Ascending aorta (tissue), 2 donors: ENCODE measurements around the gene IFI27L2. TPM values are rescaled to one million over a fixed set of nuclear protein-coding genes. Genes with fewer than 3 reads are reported as not detected.

Source experiments
- DNase-seq, 2 donors: peaks; one replicate each; pipeline ENCODE4 v3.0.0-alpha.2; 2019; ENCODE audit warnings: low spot score in 2 of 2
- H3K27ac ChIP-seq, 2 donors: fragments of 200-600 bp; sonication (generic); one replicate each; pipeline ENCODE4 v1.5.1; 2016 to 2017; ENCODE audit warnings: mild to moderate bottlenecking in 1 of 2
- H3K27me3 ChIP-seq: fragments of 200-600 bp; sonication (generic); one replicate; pipeline ENCODE4 v1.5.1; 2017
- H3K36me3 ChIP-seq, 2 donors: fragments of 200-600 bp; sonication (generic); one replicate each; pipeline ENCODE4 v1.5.1; 2016
- H3K4me1 ChIP-seq, 2 donors: fragments of 200-600 bp; sonication (generic); one replicate each; pipeline ENCODE4 v1.5.1; 2016 to 2017; ENCODE audit warnings: mild to moderate bottlenecking in 1 of 2
- H3K4me3 ChIP-seq, 2 donors: fragments of 200-600 bp; sonication (generic); one replicate each; pipeline ENCODE4 v1.5.1; 2016 to 2017; ENCODE audit warnings: mild to moderate bottlenecking in 1 of 2
- H3K9me3 ChIP-seq, 2 donors: fragments of 200-600 bp; sonication (generic); one replicate each; pipeline ENCODE4 v1.5.1; 2016
- CTCF ChIP-seq, 3 experiments: fragments of 200-600 bp in 2 of 3; fragments of 450-650 bp in 1 of 3; sonication (generic) in 2 of 3; IDR thresholded peaks; one replicate each; pipeline ENCODE4 v1.5.1; 2016 to 2019; ENCODE audit warnings: antibody characterized with exemption in 3 of 3, mild to moderate bottlenecking in 1 of 3, moderate library complexity in 1 of 3
- intact Hi-C: fragments of 100-400 bp; cut with DNase I; formaldehyde crosslinking; loops from one replicate; pipeline ENCODE4 v1.15.1; 2023
- total RNA-seq: library from RNA; depleted of rRNA; stranded (reverse); fragments of >200 nt; gene quantifications from one replicate; pipeline ENCODE4 v1.1.0, GENCODE V29; 2016

IFI27L2 gene
- total RNA-seq, 1 donor from 2014 or later: 36.0 TPM

- Histone ChIP-seq H3K27me3 (no peaks in the 10 kb centered on the region), H3K27ac (peak within 1 kb of the TSS; percentile 58 to 76), H3K4me1 (no peaks in the 10 kb centered on the region), H3K4me3 (peak within 1 kb of the TSS; percentile 44 to 48), H3K9me3 (no peaks in the 10 kb centered on the region), H3K36me3 (no peaks in the 10 kb centered on the region)
- peak; percentile 21 to 66 for DNase-seq
- intact Hi-C loops: no loop called here
- no peak for TF ChIP-seq CTCF (IDR thresholded peaks at IDR 0.05)
These were observed 18.7 kb downstream of the IFI27L2 start, which contains the start of gene IFI27 for GRCh38 chr14:94110552-94111181. IFI27 (plus strand) TSS chr14:94110736.

- TF ChIP-seq CTCF (IDR thresholded peaks at IDR 0.05): no peak
- Histone ChIP-seq H3K4me3 (no peak overlapping the region), H3K27ac (peak overlapping the region; percentile 26 to 27), H3K27me3 (no peaks in the 10 kb centered on the region), H3K4me1 (no peaks in the 10 kb centered on the region), H3K9me3 (no peaks in the 10 kb centered on the region), H3K36me3 (no peaks in the 10 kb centered on the region)
- intact Hi-C loops: no loop called here
- no peak for DNase-seq
These were observed 19.5 kb downstream of the IFI27L2 start for GRCh38 chr14:94109915-94110250.

- Histone ChIP-seq H3K27me3 (no peaks in the 10 kb centered on the region), H3K9me3 (no peaks in the 10 kb centered on the region), H3K4me1 (no peaks in the 10 kb centered on the region), H3K36me3 (no peaks in the 10 kb centered on the region), H3K4me3 (no peak overlapping the region), H3K27ac (no peak overlapping the region)
- DNase-seq: no peak
- no peak for TF ChIP-seq CTCF (IDR thresholded peaks at IDR 0.05)
- intact Hi-C loops: no loop called here
These were observed 24.7 kb downstream of the IFI27L2 start for GRCh38 chr14:94104731-94105130.

- DNase-seq: no peak
- Histone ChIP-seq H3K27ac (no peak overlapping the region), H3K27me3 (no peaks in the 10 kb centered on the region), H3K4me1 (no peaks in the 10 kb centered on the region), H3K36me3 (no peaks in the 10 kb centered on the region), H3K4me3 (no peak overlapping the region), H3K9me3 (no peaks in the 10 kb centered on the region)
- TF ChIP-seq CTCF (IDR thresholded peaks at IDR 0.05): no peak
- intact Hi-C loops: no loop called here
These were observed 25.8 kb downstream of the IFI27L2 start for GRCh38 chr14:94103554-94104150.

- no peaks in the 10 kb centered on the region for H3K36me3 ChIP-seq
- intact Hi-C loops: no loop called here
- H3K27me3 ChIP-seq: no peaks in the 10 kb centered on the region
- no peaks in the 10 kb centered on the region for H3K4me1 ChIP-seq
- TF ChIP-seq CTCF (IDR thresholded peaks at IDR 0.05): no peak
- no peak for DNase-seq
- no peaks in the 10 kb centered on the region for H3K9me3 ChIP-seq
- no peak overlapping the region for H3K27ac ChIP-seq
- no peak overlapping the region for H3K4me3 ChIP-seq
These were observed 26.5 kb downstream of the IFI27L2 start for GRCh38 chr14:94102768-94103482.
